ENCODE data around the gene ARMH3.
"Not testable (repeated sequence)": the region's sequence is repeated elsewhere in the genome, so short reads cannot be mapped to it uniquely, and the experiment has no call there.

Gene ARMH3

DNA sequence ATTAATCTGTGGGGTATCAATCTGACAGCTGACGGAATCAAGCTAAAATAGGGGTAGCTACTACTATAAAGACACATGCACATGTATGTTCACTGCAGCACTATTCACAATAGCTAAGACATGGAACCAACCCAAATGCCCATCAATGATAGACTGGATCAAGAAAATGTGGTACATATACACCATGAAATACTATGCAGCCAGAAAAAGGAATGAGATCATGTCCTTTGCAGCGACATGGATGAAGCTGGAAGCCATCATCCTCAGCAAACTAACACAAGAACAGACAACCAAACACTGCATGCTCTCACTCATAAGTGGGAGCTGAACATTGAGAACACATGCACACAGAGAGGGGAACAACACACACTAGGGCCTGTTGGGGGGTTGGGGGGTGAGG is 75.3 kb downstream of the ARMH3 start:
- not testable (repeated sequence) for DNase-seq

DNA sequence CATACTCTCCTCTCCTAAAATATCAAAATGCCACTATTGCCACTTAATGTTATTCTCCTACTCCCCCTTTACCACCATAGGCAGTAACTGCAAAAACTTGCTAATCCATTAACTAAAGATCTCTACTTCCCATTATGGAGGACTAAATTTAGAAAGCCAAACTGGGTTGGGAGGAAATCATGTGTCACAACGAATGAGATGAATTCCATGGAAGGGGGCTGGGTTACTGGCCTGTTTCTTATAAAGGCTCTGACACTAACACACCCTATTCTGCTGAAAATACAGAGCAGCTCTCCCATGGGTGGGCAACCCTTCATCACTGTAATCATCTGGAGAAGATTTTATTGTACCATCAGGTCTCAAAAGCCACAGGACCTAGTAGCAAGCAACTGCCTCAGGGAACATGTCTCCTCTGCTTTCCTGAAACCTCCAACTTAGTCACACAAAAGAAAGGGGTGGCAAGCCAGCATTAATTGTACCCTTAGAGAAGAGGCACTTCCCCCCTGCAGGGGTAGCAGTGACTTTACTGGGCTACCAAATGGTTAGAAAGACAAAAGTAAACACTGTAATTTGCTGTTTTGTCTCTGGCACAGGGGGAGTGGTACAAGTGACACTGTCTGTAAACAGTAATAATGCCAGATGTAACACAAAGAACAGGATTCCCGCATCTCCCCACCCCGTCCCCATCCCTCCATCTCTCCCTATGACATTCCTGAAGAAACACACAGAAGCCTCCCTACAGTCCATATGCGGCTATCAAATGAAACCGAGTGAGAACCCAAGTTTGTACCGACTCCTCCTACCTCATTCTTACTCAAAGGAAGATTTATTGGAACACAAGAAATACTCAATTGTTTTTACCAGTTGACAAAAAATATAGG is 81.6 kb downstream of the ARMH3 start:
- no peak for DNase-seq

DNA sequence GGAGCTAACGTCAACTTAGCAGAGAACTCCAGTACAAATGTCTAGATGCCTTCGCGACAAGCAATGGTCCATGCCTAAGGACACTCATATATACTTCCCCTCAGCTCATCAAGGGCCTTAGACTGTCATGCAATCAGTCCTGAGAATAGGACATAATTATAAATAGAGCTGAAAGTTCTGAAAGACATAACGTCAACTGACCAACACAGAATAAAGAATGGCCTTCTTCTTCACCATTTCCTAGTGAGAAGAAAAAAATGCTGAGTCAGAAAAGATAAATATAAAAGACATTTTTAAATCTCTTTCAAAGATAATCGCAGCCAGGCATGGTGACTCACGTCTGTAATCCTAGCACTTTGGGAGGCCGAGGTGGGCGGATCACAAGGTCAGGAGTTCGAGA is 83.2 kb downstream of the ARMH3 start:
- DNase-seq, result no peak

DNA sequence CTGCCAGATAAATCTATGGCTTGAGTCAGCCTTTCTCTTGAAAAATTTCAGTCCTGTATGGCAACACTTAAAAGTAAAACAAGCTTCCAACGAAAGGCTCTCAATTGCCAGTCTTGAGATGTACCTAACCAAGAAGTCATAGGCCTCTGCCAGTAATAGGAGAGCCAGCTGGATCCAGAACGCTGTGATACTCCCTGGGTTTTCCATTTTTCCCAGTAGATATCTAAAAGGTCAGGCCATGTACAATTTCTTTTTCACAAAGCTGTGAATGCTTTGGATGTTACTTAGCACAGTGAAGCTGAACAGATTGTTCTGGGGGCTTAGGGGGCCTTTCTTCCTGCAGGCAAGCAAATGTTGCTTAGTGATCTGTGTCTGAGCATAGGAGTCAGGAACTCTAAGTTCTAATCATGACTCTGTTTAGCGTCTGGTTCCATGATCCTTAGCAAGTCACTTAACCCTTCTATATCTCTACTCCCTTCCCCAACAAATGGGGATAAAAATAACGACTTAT is 86.5 kb downstream of the ARMH3 start:
- no peak for DNase-seq

DNA sequence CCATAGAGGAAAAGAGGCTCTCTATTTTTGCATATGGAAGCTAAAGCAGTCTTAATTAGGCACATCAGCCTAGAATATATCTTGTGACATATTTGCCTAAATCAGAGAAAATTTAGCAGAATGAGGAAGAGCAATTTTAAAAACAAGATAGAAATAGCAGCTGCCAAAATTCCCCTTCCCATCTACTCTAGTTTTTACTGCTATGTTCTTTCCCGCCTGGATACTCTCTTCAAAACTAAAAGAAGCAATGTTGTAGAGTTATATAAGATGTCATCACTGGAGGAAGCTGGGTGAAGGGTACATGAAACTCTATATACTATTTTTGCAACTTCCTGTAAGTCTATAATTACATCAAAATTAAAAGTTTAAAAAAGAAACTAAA is 87.0 kb downstream of the ARMH3 start:
- no peak for DNase-seq

DNA sequence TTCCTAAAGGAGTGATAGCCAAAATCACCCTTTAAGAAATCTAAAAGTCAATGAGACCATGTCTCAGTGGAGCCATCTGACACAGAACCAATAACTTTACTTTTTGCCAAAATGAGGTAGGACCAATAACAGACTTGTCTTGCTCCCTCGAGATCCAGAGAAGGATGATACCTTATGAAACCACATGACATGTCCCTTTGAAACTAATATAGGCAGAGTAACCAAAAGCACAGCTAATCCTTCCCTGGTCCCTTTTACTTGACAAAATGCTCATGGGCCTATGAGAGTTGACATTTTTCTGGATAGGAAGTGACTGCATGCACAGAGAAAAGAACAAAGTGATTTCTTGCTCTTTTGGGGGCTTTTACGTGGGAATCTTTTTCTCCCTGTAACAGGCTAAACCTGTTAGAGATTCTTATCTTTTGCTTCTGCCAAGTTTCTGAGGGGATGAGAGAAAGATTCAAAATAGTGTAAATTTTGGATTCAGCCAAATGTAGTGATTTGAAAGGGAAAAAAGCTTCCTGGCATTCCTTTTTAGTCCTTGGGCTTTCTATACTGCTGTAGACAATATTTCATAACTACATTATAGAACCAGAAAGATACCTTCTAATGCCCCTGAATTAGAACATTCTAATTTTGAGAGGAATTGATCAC is 87.6 kb downstream of the ARMH3 start:
- no peak for DNase-seq

DNA sequence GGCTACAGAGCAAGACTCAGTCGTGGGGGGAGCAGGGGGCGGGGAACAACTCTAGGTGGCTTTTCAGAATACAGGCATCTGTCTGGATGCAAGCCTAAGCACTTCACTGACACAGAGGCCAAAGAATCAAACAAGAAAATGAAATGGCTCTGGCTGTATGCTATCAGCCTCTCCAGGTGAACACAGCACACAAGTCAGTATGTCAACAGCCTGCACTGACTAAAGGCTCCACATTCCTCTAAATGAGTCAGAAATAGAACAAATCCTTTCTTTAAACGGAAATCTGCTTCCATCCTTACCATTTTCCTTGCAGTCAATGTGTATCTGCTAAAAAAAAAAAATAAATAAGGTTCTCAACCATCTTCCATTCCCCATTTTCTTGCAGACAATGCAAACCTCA is 88.3 kb downstream of the ARMH3 start:
- DNase-seq, result no peak

DNA sequence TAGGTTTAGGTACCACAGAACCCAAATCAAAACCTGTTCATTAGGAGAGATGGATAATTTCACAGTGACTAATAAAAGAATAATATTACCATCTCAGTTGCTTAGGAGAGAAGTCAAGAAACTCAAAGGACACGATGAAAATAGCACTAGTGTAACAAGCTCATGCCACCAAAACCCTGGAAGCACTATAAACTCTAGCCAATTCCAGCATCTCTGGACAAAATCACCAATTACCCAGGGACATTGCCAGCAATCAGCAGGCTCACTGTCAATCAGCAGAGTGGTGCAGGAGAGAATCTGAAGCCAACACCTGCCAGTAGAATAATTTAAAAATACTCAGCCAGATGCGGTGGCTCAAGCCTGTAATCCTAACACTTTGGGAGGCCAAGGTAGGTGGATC is 88.9 kb downstream of the ARMH3 start:
- DNase-seq, result no peak

DNA sequence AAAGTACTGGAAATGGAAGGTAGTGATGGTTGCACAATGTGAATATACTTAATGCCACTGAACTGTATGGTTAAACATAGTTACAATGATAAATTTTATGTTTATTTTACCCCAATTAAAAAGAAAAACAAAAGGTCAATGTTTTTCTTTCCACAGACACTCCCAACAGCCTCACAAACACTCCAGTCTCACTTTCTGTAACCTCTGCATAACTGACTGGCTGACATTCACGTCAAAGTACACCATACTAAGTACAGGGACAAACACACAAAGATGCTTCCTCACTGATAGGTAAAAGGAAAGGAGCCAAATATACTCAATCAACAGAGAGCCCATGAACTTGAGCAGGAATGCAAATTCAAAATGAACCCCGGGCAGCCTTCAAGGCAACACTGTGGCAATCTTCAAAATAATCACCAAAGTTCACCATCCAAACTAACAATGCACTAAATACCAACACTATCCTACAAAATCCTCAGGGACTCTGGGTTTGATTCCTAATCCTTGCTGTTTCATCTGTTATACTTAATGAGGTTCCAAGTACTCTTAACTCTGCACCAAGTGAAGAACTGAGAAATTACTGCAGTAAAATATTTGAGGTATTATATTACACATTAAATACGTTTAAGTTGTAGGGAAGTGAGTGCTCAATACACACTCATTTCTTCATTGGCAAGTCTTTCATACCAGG is 90.8 kb downstream of the ARMH3 start:
- DNase-seq, result no peak

DNA sequence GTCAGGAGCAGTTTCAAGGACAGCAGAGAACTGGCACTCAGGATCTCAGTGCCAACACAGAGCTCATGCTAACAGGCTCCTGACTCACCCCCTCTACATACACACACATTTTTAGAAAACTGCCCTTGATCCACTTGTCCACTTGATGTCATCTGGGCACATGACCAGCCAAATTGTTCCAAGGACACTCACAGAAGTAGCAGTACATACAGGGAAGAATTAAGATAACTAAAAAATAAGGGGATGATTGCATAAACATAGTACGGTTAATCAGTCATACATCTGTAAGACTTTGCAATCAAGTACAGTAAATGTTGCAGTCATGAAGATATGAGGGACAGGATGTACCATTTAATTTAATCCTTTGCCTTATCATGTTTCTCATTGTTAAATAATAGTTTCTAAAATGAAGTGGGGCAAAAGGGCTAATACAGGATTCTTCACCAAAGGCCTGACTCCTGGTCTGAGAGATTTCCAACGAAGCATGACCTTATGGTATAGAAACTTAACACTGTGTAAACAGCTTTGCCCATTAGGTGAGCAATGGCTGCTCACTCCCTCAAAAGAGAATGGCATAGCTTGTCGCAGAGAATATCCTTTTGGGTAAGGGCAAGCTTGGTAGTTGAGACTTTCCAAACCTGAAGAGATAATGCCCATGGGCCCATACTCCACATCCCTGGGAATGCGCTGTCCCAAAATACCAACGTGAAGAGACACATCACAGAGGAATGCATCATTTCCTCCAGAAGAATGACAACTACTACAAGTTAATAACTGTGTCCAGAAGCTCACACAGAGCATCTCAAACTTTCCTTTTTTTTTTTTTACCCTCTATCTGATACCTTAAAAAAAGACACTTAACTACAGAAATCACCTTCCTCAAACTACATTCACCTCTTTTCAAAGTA is 94.1 kb downstream of the ARMH3 start:
- DNase-seq, result no peak

DNA sequence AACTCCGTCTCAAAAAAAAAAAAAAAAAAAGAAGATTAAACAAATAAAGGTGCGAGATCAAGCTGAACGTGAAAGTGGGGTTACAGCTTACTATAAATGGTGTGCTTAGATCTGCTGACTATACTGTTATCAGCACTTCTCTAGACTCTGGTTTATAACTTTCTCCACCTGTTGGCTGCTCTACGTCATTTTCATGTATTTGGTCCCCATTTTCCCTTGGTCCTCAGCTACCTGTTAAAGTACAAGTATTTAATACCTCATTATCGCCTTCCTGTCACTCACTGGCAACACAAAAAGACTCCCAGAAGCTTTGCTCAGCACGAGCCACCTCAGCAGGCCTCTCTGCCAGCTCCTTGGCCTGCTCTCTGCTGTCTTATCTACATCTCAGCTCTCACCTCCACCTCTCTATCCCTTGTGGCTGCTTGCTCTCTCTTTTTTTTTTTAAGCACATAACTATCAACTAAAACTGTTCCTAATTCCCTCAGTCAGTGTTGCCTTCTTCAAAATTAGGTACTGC is 95.0 kb downstream of the ARMH3 start:
- no peak for DNase-seq

DNA sequence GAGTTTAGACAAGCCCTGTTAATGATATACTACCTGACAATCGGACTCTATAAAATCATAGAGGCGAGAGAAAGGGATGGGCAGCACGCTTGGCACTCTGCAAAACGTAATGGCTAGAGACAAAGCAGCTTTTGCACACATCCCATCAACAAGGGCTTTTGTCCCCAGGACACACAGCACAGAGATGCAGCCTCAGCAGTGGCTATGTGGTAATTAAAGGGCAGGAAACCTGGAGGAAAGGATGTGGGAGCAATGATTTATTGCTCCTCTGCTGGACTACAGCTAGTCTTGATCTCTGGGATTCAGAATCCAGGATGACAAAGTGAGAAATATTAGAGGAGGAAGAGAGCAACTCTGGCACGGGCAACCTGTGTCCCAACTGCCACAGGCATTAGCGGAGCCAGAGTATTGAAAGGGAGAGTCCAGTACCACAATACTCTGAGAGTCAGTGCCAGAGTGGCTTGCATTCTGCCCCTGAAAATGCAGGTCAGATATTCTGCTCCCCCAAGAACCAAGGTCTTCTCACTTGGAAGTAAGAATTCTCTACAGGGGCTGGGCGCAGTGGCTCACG is 96.5 kb downstream of the ARMH3 start:
- no peak for DNase-seq

DNA sequence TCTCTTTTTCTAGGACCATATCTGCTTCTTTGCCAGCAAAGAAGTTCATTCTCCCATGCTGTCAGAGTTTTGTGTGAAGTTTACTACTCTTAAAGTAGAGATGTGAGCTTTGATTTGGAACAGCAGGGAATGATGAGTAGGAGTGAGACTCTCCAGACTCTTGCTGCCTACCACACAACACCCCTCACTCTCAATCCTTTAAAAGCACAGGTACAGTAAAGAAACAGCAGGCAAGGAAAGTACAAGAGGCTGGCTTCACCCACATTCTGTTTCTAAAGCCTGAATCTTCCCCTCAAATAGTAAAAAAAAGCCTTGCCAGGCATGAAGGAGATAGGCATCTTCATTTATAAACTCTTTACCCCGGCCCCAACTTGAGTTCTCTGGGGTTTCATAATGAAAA is 97.3 kb downstream of the ARMH3 start:
- no peak for DNase-seq

DNA sequence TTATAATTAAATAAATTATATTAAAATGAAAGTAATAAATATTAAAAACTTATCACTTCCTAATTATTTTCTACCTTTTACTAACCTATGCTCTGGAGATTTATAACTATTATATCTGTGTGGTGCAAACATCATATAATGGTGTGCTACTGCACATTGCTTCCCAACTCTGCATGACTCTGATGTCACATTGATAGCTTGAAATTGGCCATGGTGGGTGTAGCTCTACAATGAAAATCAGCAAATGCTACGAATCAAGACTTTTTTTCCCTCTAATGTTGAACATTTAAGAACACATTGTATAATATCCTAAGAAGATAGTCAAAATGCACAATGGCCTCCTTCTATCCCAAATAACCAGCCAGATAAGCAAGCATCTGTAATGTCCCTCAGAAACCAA is 99.1 kb downstream of the ARMH3 start:
- no peak for DNase-seq

DNA sequence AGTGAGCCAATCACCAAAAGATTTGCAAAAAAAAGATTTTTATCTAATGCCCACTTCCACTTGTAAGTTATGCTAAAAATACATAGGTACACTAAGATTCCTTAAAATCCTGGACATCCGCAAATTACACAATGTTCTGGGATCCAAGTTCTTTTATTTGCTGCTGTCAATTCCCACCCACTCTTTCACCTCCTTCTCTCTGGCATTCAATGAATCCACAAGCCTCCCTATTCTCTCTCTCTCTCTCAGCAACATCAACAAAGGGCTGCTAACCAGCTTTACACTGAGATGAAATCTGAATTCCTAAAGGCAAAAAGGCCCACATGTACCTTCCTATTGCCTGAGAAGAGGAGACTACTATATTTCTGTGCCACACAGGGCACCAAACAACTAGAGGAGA is 99.9 kb downstream of the ARMH3 start:
- no peak for DNase-seq

DNA sequence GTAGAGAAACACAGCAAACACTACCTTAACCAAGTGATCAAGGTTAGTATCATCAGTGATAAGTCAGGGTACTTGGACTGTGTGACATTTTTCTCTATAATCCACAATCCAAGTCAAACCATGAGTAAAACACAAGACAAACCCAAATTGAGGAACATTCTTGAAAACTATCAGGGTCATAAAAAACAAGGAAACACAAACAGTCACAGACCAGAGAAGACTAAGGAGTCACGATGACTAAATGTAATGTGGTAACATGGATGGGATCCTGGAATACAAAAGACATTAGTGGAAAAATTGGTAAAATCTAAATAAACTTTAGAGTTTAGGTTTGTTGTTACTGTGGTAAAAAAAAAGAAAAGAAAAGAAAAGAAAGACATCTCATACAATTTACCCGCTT is 103.8 kb downstream of the ARMH3 start:
- no peak for DNase-seq

DNA sequence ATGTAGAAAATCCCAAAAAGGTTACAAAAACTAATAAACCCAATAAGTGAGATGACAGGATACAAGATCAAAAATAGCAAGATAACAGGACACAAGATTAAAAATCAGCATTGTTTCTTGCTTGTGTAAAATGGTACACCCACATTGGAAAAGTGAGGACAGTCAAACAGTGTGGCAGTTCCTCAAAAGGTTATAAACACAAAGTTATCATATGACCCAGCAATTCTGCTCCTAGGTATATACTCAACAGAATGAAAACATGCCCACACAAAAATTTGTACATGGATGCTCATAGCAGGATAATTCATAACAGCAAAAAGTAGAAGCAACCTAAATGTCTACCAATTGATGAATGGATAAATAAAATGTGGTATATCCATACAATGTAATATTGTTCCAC is 105.8 kb downstream of the ARMH3 start:
- no peak for DNase-seq

DNA sequence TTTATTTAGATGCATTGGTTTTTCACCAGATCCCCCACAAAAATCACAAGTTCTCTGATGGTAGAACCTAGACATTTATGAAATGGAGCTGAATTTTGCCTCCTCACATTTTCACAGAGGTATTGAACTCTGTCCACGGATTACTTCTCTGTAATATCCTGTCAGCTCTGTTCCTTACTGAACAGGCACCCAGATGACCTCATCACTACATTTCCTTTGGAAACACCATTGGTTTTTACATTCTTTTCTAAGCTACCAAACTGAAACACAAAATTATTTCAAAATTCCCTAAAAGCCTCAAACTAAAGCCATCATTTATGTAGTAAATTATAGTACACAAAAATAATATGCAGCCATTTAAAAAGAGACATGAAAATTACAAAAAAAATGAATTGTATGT is 114.1 kb downstream of the ARMH3 start:
- DNase-seq, result no peak

DNA sequence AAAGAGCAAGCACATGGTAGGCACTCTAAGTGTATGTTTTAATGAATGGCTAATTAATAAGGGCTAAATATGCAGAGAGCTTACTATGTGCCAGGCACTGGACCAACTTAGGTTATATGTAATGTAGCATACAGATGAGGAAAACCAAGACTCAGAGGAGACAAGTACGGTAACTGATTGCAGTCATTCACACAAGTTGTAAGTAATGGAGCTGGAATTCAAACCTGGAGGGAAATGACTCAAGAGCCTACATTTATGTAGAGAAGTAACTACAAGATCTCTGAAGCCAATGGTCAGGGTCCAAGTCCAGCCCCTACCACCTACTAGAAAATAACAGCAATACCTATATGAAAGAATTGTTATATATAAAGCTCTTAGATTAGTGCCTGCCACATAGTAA is 115.1 kb downstream of the ARMH3 start:
- no peak for DNase-seq

DNA sequence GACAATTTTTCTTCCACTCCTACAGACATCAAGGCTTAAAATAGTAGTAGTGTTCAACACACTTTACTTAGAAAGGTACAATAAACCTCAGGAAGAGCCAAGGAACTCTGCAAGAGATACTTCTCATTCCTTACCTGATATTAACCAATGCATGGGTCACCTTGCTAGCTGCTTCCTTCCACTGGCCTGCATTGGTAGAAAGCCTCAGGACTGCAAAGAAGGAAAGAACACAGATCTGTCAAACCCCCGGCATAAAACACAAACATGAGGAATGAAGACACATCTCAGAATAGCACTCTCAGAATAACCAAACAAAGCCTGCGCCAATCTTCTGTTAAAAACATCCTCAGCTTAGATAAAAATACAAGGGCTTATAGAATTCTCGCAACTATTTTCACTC is 116.2 kb downstream of the ARMH3 start:
- no peak for DNase-seq

DNA sequence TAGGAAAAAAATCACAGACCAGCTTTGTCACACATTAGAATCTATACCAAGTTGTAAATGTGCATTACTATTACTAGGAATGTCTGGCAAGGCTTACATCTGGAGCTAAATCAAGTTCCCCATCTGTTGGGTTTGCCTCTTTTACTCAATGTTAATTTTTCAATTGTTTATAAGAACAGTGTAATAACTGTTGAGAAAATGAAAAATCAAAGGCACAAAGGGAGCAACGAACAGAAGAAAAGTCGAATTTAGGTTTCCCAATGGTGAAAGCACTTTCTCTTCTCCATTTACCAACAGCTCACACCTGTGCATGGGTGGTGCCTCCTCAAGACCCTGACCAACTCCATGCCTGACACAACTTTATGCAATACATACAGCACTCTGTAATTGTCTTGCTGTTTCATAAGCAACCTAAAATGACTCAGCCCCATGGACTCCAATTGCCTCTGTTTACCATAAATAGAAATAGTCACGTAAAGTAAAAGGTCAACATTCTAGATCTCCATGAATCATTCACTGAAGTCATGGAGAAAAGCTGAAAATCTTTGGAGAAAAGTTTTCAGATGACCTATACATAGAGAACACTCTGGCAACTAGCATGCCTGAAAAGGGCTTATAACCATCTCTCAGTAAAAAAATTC is 116.8 kb downstream of the ARMH3 start:
- no peak for DNase-seq
